Activated CD4-positive, CD25-positive, alpha-beta regulatory T cell treated with anti-CD3 and anti-CD28 coated beads, Interleukin-2, amount 50 U/mL, for 72 hours (primary cell): ENCODE measurements around the gene PCDHA10.

Source experiments
- DNase-seq: peaks from one replicate; pipeline ENCODE4 v3.0.0; 2021

Gene PCDHA10

DNA sequence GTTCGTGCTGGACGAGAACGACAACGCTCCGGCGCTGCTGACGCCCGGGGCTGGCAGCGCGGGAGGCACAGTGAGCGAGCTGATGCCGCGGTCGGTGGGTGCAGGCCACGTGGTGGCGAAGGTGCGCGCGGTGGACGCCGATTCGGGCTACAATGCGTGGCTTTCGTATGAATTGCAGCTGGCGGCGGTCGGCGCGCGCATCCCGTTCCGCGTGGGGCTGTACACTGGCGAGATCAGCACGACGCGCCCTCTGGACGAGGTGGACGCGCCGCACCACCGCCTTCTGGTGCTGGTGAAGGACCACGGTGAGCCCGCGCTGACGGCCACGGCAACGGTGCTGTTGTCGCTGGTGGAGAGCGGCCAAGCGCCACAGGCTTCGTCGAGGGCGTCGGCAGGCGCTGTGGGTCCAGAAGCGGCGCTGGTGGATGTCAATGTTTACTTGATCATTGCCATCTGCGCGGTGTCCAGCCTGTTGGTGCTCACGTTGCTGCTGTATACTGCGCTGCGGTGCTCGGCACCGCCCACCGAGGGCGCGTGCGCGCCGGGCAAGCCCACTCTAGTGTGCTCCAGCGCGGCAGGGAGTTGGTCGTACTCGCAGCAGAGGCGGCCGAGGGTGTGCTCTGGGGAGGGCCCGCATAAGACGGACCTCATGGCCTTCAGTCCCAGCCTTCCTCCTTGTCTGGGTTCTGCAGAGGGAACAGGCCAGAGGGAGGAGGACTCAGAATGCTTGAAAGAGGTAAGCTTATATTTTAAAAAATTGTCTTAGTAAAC, 28.4 kb downstream of the PCDHA10 start:
- no peak for DNase-seq

- no peak for DNase-seq
These were observed 60.6 kb downstream of the PCDHA10 start for GRCh38 chr5:140916325-140916724.
